Upper lobe of left lung (tissue), 4 donors: ENCODE data around the gene LSP1.

Source experiments
- POLR2A ChIP-seq, 4 donors: fragments of 450-650 bp; IDR thresholded peaks; one replicate each; pipeline ENCODE4 v1.5.1; 2016 to 2017; ENCODE audit warnings: antibody characterized with exemption in 4 of 4, mild to moderate bottlenecking in 2 of 4
- POLR2AphosphoS5 ChIP-seq, 2 donors: sonication (generic); formaldehyde crosslinking; IDR thresholded peaks; one replicate each; pipeline ENCODE4 v1.5.1; 2017; ENCODE audit warnings: antibody characterized with exemption in 2 of 2
- TF ChIP-seq, protein P1 (sequence below), 6 experiments: fragments of 450-650 bp in 4 of 6; fragments of 200-600 bp in 2 of 6; sonication (generic) in 2 of 6; IDR thresholded peaks; one replicate each; pipeline ENCODE4 v1.5.1; 2016 to 2019; ENCODE audit warnings: antibody characterized with exemption in 6 of 6

DNA sequence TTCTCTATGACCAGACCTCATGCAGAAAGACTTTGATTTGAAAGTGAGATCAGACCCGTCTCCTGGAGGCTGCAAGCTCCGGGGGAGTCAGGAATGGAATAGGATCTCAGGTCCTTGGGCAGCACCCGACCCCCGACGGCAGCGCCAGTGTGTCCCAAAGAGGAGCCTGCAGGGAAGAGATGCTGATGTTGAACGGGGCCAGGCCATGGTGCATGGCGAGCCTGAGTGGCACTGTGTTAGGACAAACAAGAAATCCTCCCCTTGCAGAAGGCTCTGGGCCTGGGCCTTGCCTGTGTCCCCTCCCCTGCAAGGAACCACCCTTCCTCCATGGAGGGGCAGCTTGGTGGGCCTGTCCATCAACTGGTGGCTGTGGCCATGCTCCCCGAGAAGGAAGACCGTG, 38.2 kb upstream of the LSP1 start:
- TF ChIP-seq, protein P1, sequence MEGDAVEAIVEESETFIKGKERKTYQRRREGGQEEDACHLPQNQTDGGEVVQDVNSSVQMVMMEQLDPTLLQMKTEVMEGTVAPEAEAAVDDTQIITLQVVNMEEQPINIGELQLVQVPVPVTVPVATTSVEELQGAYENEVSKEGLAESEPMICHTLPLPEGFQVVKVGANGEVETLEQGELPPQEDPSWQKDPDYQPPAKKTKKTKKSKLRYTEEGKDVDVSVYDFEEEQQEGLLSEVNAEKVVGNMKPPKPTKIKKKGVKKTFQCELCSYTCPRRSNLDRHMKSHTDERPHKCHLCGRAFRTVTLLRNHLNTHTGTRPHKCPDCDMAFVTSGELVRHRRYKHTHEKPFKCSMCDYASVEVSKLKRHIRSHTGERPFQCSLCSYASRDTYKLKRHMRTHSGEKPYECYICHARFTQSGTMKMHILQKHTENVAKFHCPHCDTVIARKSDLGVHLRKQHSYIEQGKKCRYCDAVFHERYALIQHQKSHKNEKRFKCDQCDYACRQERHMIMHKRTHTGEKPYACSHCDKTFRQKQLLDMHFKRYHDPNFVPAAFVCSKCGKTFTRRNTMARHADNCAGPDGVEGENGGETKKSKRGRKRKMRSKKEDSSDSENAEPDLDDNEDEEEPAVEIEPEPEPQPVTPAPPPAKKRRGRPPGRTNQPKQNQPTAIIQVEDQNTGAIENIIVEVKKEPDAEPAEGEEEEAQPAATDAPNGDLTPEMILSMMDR (IDR thresholded peaks at IDR 0.05), result no peak
- TF ChIP-seq POLR2A (IDR thresholded peaks at IDR 0.05), result no peak
- TF ChIP-seq POLR2AphosphoS5 (IDR thresholded peaks at IDR 0.05), result no peak
